CD4-positive, alpha-beta T cell treated with Interleukin-4 for 1 hour (primary cell): Measurements from ENCODE around the gene DHRS12.

ENCODE experiments used
- DNase-seq, 2 donors: peaks; one replicate each; pipeline ENCODE4 v3.0.0-alpha.2; 2020 to 2022

DHRS12 gene

GRCh38 chr13:51721496-51721895, 82.5 kb downstream of the DHRS12 start:
- no peak for DNase-seq

- DNase-seq: no peak
Observed at GRCh38 chr13:51719394-51719793, 84.6 kb downstream of the DHRS12 start.
